ENCODE measurements around the gene DAPP1. TPM values are rescaled to one million over a fixed set of nuclear protein-coding genes. Genes with fewer than 3 reads are reported as not detected.

Gene DAPP1
- total and polyA plus RNA-seq, 2 of the 4 experiments (the other 2 are of a cell fraction), result not detected

DNA sequence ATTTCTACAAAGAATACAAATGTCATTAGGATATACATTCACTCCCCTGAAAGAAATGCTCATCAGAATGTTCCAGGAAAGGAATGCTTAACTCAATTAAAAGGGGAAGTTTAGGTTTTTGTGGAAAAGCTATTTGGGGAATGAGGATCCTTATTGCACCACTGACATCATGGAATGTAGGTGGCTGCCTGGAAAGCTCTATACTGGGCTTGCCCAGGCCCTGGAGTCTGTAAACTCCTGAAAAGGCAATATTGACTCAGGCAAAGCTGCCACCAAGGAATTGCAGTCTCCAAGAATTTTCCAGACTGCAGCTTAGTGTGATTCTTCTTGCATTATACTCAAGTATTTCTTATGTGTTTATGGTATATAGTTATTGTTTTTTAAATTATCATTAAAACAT is 15.7 kb downstream of the DAPP1 start:
- Histone ChIP-seq H2BK5ac (ENCODE audit: low read depth, low read length, poor library complexity, severe bottlenecking) (no peak overlapping the region), H3K4ac (ENCODE audit: low read depth, low read length) (no peak overlapping the region), H3K4me3 (ENCODE audit: insufficient read depth, low read depth, low read length) (no peak overlapping the region), H4K20me1 (ENCODE audit: insufficient read depth, low read length) (no peaks in the 10 kb centered on the region), H2BK20ac (ENCODE audit: low read depth, low read length) (0 out of 2 replicates have a peak overlapping the region, but pooled peaks have one; percentile 6), H3K27ac (ENCODE audit: insufficient read depth, low read length) (no peak overlapping the region), H4K8ac (ENCODE audit: low read depth in 2 of 2, low read length in 2 of 2) (no peak overlapping the region), H3K18ac (ENCODE audit: low read depth, low read length) (no peak overlapping the region; the same call in 1 of the 2 replicates), H3K9me3 (ENCODE audit: control insufficient read depth, insufficient read depth, low read length) (no peaks in the 10 kb centered on the region), H2AK9ac (replicated peaks; ENCODE audit: low read depth, low read length, poor library complexity) (no peak overlapping the region), H3K36me3 (ENCODE audit: control insufficient read depth, insufficient read depth, low read length) (no peaks in the 10 kb centered on the region), H3K56ac (ENCODE audit: extremely low read depth, insufficient read depth, low read length) (no peak overlapping the region), H3K4me2 (ENCODE audit: low read depth, low read length) (no peak overlapping the region), H3K4me1 (ENCODE audit: control insufficient read depth, insufficient read depth, low read length) (no peaks in the 10 kb centered on the region), H2AFZ (replicated peaks; ENCODE audit: low read length, poor library complexity) (no peak overlapping the region), H3K79me1 (ENCODE audit: low read depth in 1 of 2, low read length in 2 of 2) (no peaks in the 10 kb centered on the region), H4K91ac (ENCODE audit: insufficient read depth, low read depth, low read length) (no peak overlapping the region), H3K9ac (ENCODE audit: low read depth, low read length) (no peak overlapping the region), H2AK5ac (ENCODE audit: low read depth, low read length) (no peak overlapping the region), H4K5ac (ENCODE audit: low read depth, low read length) (no peak overlapping the region), H2BK120ac (ENCODE audit: low read depth, low read length) (no peak overlapping the region), H3K14ac (replicated peaks; ENCODE audit: low read depth, low read length) (no peak overlapping the region), H3K9me1 (ENCODE audit: insufficient read depth, low read length) (no peaks in the 10 kb centered on the region), H2BK15ac (ENCODE audit: low read depth, low read length) (no peak overlapping the region), H3K23ac (ENCODE audit: low read depth, low read length) (no peak overlapping the region), H3K27me3 (ENCODE audit: control insufficient read depth, insufficient read depth, low read length) (0 out of 2 replicates have a peak, but pooled peaks cover 2% of the 10 kb centered on the region)
- DNase-seq (no peak), ATAC-seq (ENCODE audit: low read depth) (peak; percentile 68)
- intact Hi-C loops (cut with micrococcal nuclease) (loop anchor here (5.0 kb wide), 1 partner anchor 115 kb away; the partner anchor contains the start of gene DNAJB14), dilution Hi-C loops (cut with HindIII; ENCODE audit: low sequenced_read_pairs, unreplicated experiment) (no loop called here), in situ Hi-C loops (cut with MboI; ENCODE audit: low sequenced_read_pairs) (no loop called here)
- ChIA-PET CTCF (no interaction called here), POLR2A (ENCODE audit: unreplicated experiment) (no interaction called here)
- no TSS peak for BruUV-seq (replicated peaks)
- no peak for TF ChIP-seq MAZ (IDR thresholded peaks at IDR 0.05; ENCODE audit: borderline replicate concordance, low read depth, low read length)
- TF ChIP-seq BHLHE40 (IDR thresholded peaks at IDR 0.05; ENCODE audit: low read depth, low read length), result no peak
- no peak for TF ChIP-seq CHD1 (IDR thresholded peaks at IDR 0.05; ENCODE audit: low read depth, low read length)
- no peak for TF ChIP-seq RAD21 (IDR thresholded peaks at IDR 0.05; ENCODE audit: low read length)
- TF ChIP-seq RCOR1 (IDR thresholded peaks at IDR 0.05; ENCODE audit: insufficient replicate concordance, low read length), result no peak
- TF ChIP-seq, protein P1, sequence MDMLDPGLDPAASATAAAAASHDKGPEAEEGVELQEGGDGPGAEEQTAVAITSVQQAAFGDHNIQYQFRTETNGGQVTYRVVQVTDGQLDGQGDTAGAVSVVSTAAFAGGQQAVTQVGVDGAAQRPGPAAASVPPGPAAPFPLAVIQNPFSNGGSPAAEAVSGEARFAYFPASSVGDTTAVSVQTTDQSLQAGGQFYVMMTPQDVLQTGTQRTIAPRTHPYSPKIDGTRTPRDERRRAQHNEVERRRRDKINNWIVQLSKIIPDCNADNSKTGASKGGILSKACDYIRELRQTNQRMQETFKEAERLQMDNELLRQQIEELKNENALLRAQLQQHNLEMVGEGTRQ (IDR thresholded peaks at IDR 0.05; ENCODE audit: low read depth, low read length), result no peak
- TF ChIP-seq SMC3 (IDR thresholded peaks at IDR 0.05; ENCODE audit: low read depth, low read length), result no peak
- TF ChIP-seq MXI1 (IDR thresholded peaks at IDR 0.05; ENCODE audit: borderline replicate concordance, low read depth, low read length), result no peak
- TF ChIP-seq NFE2L2 (IDR thresholded peaks at IDR 0.05; ENCODE audit: low read depth, low read length), result no peak
- TF ChIP-seq, protein P2, sequence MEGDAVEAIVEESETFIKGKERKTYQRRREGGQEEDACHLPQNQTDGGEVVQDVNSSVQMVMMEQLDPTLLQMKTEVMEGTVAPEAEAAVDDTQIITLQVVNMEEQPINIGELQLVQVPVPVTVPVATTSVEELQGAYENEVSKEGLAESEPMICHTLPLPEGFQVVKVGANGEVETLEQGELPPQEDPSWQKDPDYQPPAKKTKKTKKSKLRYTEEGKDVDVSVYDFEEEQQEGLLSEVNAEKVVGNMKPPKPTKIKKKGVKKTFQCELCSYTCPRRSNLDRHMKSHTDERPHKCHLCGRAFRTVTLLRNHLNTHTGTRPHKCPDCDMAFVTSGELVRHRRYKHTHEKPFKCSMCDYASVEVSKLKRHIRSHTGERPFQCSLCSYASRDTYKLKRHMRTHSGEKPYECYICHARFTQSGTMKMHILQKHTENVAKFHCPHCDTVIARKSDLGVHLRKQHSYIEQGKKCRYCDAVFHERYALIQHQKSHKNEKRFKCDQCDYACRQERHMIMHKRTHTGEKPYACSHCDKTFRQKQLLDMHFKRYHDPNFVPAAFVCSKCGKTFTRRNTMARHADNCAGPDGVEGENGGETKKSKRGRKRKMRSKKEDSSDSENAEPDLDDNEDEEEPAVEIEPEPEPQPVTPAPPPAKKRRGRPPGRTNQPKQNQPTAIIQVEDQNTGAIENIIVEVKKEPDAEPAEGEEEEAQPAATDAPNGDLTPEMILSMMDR (conservative IDR thresholded peaks at IDR 0.05; ENCODE audit: low read depth, low read length), result no peak
- no peak for TF ChIP-seq MAFK (IDR thresholded peaks at IDR 0.05; ENCODE audit: low read depth, low read length)
- no peak for TF ChIP-seq POLR2A (IDR thresholded peaks at IDR 0.05; ENCODE audit: low read depth, low read length)
- TF ChIP-seq FOS (IDR thresholded peaks at IDR 0.05; ENCODE audit: low read depth, low read length), result no peak
- TF ChIP-seq RFX5 (IDR thresholded peaks at IDR 0.05; ENCODE audit: low read depth, low read length), result no peak
- TF ChIP-seq, protein P3, sequence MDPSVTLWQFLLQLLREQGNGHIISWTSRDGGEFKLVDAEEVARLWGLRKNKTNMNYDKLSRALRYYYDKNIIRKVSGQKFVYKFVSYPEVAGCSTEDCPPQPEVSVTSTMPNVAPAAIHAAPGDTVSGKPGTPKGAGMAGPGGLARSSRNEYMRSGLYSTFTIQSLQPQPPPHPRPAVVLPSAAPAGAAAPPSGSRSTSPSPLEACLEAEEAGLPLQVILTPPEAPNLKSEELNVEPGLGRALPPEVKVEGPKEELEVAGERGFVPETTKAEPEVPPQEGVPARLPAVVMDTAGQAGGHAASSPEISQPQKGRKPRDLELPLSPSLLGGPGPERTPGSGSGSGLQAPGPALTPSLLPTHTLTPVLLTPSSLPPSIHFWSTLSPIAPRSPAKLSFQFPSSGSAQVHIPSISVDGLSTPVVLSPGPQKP (IDR thresholded peaks at IDR 0.05; ENCODE audit: borderline replicate concordance, low read depth, low read length), result no peak
- TF ChIP-seq CEBPB (IDR thresholded peaks at IDR 0.05; ENCODE audit: low read depth, low read length), result no peak
